ENCODE data around the gene L2HGDH. TPM values are rescaled to one million over a fixed set of nuclear protein-coding genes. Genes with fewer than 3 reads are reported as not detected.

Gene L2HGDH
- total and polyA plus RNA-seq, 2 of the 4 experiments (the other 2 are of a cell fraction), result 3.1 to 3.8 TPM

- in situ Hi-C loops (cut with MboI; ENCODE audit: low sequenced_read_pairs), result no loop called here
- no peak overlapping the region for H3K4me2 ChIP-seq (ENCODE audit: low read depth, low read length)
- H3K4me1 ChIP-seq (ENCODE audit: control insufficient read depth, insufficient read depth, low read length), result no peaks in the 10 kb centered on the region
- H4K8ac ChIP-seq (ENCODE audit: low read depth in 2 of 2, low read length in 2 of 2), result no peak overlapping the region
- no peaks in the 10 kb centered on the region for H3K9me3 ChIP-seq (ENCODE audit: control insufficient read depth, insufficient read depth, low read length)
- H3K23ac ChIP-seq (ENCODE audit: low read depth, low read length), result no peak overlapping the region
- DNase-seq (no peak), ATAC-seq (ENCODE audit: low read depth) (no peak)
- H2BK20ac ChIP-seq (ENCODE audit: low read depth, low read length), result no peak overlapping the region
- dilution Hi-C loops (cut with HindIII; ENCODE audit: low sequenced_read_pairs, unreplicated experiment), result no loop called here
- no peak overlapping the region for H2AFZ ChIP-seq (replicated peaks; ENCODE audit: low read length, poor library complexity)
- no peak overlapping the region for H2BK120ac ChIP-seq (ENCODE audit: low read depth, low read length)
- H3K56ac ChIP-seq (ENCODE audit: extremely low read depth, insufficient read depth, low read length), result no peak overlapping the region
- intact Hi-C loops (cut with micrococcal nuclease), result loop anchor here (5.0 kb wide), 1 partner anchor 34 kb away; no protein-coding TSS in a partner anchor
- H3K9ac ChIP-seq (ENCODE audit: low read depth, low read length), result no peak overlapping the region
- H4K20me1 ChIP-seq (ENCODE audit: insufficient read depth, low read length), result no peaks in the 10 kb centered on the region
- H3K27me3 ChIP-seq (ENCODE audit: control insufficient read depth, insufficient read depth, low read length), result no peaks in the 10 kb centered on the region
- H3K36me3 ChIP-seq (ENCODE audit: control insufficient read depth, insufficient read depth, low read length), result no peaks in the 10 kb centered on the region
- no peak overlapping the region for H3K18ac ChIP-seq (ENCODE audit: low read depth, low read length)
- no peak overlapping the region for H2BK15ac ChIP-seq (ENCODE audit: low read depth, low read length)
- H3K27ac ChIP-seq (ENCODE audit: insufficient read depth, low read length), result no peak overlapping the region
- H3K4ac ChIP-seq (ENCODE audit: low read depth, low read length), result no peak overlapping the region
- CTCF ChIA-PET, result interaction anchor here (1.3 kb wide), 1 partner anchor 411 kb away, joined by 3 read pairs; the partner anchor contains the start of gene NEMF
- no peak overlapping the region for H3K4me3 ChIP-seq (ENCODE audit: insufficient read depth, low read depth, low read length)
- no peak overlapping the region for H4K91ac ChIP-seq (ENCODE audit: insufficient read depth, low read depth, low read length)
- no CpG with 5 or more reads among the region's 4 CpGs for WGBS, 2 experiments (ENCODE audit: extremely low coverage in 2 of 2, insufficient read length in 1 of 2)
- POLR2A ChIA-PET (ENCODE audit: unreplicated experiment), result no interaction called here
- TF ChIP-seq ELK1 (IDR thresholded peaks at IDR 0.05; ENCODE audit: borderline replicate concordance, low read depth, low read length), result no peak
- no peak for TF ChIP-seq MAZ (IDR thresholded peaks at IDR 0.05; ENCODE audit: borderline replicate concordance, low read depth, low read length)
- TF ChIP-seq NFE2L2 (IDR thresholded peaks at IDR 0.05; ENCODE audit: low read depth, low read length), result no peak
- no peak for TF ChIP-seq FOS (IDR thresholded peaks at IDR 0.05; ENCODE audit: low read depth, low read length)
- no peak for TF ChIP-seq RAD21 (IDR thresholded peaks at IDR 0.05; ENCODE audit: low read length)
- TF ChIP-seq RCOR1 (IDR thresholded peaks at IDR 0.05; ENCODE audit: insufficient replicate concordance, low read length), result no peak
- TF ChIP-seq CEBPB (IDR thresholded peaks at IDR 0.05; ENCODE audit: low read depth, low read length), result no peak
- no peak for TF ChIP-seq CHD1 (IDR thresholded peaks at IDR 0.05; ENCODE audit: low read depth, low read length)
- no peak for TF ChIP-seq USF2 (IDR thresholded peaks at IDR 0.05; ENCODE audit: low read depth, low read length)
- no peak for TF ChIP-seq RFX5 (IDR thresholded peaks at IDR 0.05; ENCODE audit: low read depth, low read length)
- no peaks in the 10 kb centered on the region for H3K79me1 ChIP-seq (ENCODE audit: low read depth in 1 of 2, low read length in 2 of 2)
- no peak overlapping the region for H2BK5ac ChIP-seq (ENCODE audit: low read depth, low read length, poor library complexity, severe bottlenecking)
- H3K9me1 ChIP-seq (ENCODE audit: insufficient read depth, low read length), result no peaks in the 10 kb centered on the region
- no peak overlapping the region for H4K5ac ChIP-seq (ENCODE audit: low read depth, low read length)
- no peak overlapping the region for H2AK9ac ChIP-seq (replicated peaks; ENCODE audit: low read depth, low read length, poor library complexity)
- H2AK5ac ChIP-seq (ENCODE audit: low read depth, low read length), result no peak overlapping the region
- H3K14ac ChIP-seq (replicated peaks; ENCODE audit: low read depth, low read length), result no peak overlapping the region
- no TSS peak for BruUV-seq (replicated peaks)
Measured at GRCh38 chr14:50263321-50263720, 48.7 kb downstream of the L2HGDH start.

Data from IMR-90 (cell line).